ELF-1 (cell line): ENCODE data around the gene MS4A7.

Source experiments
- DNase-seq: peaks from one replicate; pipeline ENCODE4 v3.0.0-alpha.2; 2016; ENCODE audit warnings: low read depth, low spot score

Gene MS4A7

GRCh38 chr11:60371386-60371785 lies 6.9 kb upstream of the MS4A7 start:
- no peak for DNase-seq

- DNase-seq = no peak
These were observed 6.5 kb upstream of the MS4A7 start for GRCh38 chr11:60371854-60372253.

GRCh38 chr11:60372767-60373166 lies 5.6 kb upstream of the MS4A7 start:
- DNase-seq = no peak

GRCh38 chr11:60375316-60375715 lies 3.0 kb upstream of the MS4A7 start:
- no peak for DNase-seq

GRCh38 chr11:60376601-60377000 lies 1.7 kb upstream of the MS4A7 start:
- DNase-seq = no peak

- DNase-seq = no peak
These were observed 763 bp upstream of the MS4A7 start for GRCh38 chr11:60377401-60378136.

GRCh38 chr11:60389279-60389910 lies 11.1 kb downstream of the MS4A7 start:
- DNase-seq = no peak

GRCh38 chr11:60390419-60390818 lies 12.1 kb downstream of the MS4A7 start:
- no peak for DNase-seq

- DNase-seq = no peak
These were observed 14.0 kb downstream of the MS4A7 start for GRCh38 chr11:60392361-60392760.

- no peak for DNase-seq
These were observed 14.7 kb downstream of the MS4A7 start for GRCh38 chr11:60393016-60393415.

- no peak for DNase-seq
These were observed 16.5 kb downstream of the MS4A7 start for GRCh38 chr11:60394666-60395380.

GRCh38 chr11:60396382-60396781 lies 18.1 kb downstream of the MS4A7 start, which contains the start of gene MS4A14:
Gene MS4A14 (plus strand): TSS chr11:60396459. CDS start chr11:60396579, 120 bp downstream.
- DNase-seq = no peak

GRCh38 chr11:60396799-60397198 lies 18.5 kb downstream of the MS4A7 start:
- no peak for DNase-seq

GRCh38 chr11:60420015-60420414 lies 41.7 kb downstream of the MS4A7 start:
- no peak for DNase-seq

- DNase-seq = no peak
These were observed 44.3 kb downstream of the MS4A7 start for GRCh38 chr11:60422609-60423008.

- no peak for DNase-seq
These were observed 50.2 kb downstream of the MS4A7 start for GRCh38 chr11:60428517-60428916.

- no peak for DNase-seq
These were observed 50.9 kb downstream of the MS4A7 start, which contains the start of gene MS4A5 for GRCh38 chr11:60429272-60429671. Gene MS4A5 (plus strand): TSS chr11:60429572. CDS start chr11:60429675, 103 bp downstream.

- no peak for DNase-seq
These were observed 52.9 kb downstream of the MS4A7 start for GRCh38 chr11:60431251-60431650.

GRCh38 chr11:60433401-60433800 lies 55.1 kb downstream of the MS4A7 start:
- no peak for DNase-seq
